EH (cell line): ENCODE data around the gene HOXC10.
A peak's percentile ranks its signal among the peaks of the same experiment; 100 is the strongest.

ENCODE experiments used
- DNase-seq: peaks from one replicate; pipeline ENCODE4 v3.0.0-alpha.2; 2015; ENCODE audit warnings: low read depth

The HOXC10 gene

DNA sequence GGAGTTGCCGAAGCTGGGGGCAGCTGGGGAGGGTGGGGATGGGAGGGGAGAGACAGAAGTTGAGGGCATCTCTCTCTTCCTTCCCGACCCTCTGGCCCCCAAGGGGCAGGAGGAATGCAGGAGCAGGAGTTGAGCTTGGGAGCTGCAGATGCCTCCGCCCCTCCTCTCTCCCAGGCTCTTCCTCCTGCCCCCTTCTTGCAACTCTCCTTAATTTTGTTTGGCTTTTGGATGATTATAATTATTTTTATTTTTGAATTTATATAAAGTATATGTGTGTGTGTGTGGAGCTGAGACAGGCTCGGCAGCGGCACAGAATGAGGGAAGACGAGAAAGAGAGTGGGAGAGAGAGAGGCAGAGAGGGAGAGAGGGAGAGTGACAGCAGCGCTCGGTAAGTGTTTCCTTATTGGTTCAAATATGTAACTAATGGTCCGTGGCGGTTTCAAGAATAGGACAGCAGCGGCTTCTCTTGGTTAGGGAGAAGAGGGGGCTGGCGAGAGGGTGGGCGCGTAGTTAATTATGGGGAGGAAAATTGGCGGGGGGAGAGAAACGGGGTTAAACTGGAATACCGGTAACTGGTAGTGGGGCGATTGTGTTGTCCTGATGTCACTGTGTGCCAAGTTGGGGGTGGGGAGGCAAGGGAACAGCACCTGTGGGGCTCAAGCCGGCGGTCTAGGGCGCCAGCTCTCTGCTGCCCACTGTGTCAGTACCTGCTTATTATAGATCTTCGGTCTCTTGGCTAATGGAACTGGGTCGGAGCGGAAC, 32.3 kb downstream of the HOXC10 start:
- peak; percentile 43 for DNase-seq

- peak; percentile 93 for DNase-seq
Observed at GRCh38 chr12:54017878-54018467, 33.0 kb downstream of the HOXC10 start.

GRCh38 chr12:54018468-54018984, 33.6 kb downstream of the HOXC10 start:
- no peak for DNase-seq

GRCh38 chr12:54019091-54019811, 34.3 kb downstream of the HOXC10 start:
- DNase-seq: no peak

DNA sequence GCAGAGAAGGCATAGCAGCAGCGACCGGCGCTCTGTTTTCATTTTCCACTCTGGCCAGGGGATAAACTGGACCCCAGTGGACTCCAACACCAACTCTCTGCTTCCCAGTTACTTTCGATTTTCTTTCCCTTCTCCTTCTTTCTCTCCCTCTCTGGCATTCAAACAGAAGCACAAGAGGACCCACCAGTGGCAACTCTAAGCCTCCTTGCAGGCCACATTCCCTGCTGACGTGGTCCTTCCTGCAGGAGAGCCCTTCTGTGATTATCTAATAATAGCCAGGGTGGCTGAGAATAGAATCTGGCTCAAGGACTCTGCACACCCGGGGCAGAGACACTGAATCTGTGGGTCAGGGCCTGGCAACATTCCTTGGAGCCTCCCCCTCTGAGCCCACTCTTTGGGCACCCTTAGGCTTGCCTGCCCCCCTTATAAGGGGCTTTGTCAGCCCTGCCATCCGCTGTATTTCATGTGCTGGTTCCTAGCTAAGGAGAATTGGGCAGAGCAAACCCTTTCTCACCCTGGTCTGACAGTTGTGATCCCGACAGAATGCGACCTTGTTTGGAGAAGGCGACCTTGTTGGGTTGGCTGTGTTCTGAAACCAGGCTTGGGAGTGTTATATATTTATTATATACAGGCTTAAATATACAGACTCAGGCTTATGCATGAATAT, 35.1 kb downstream of the HOXC10 start:
- DNase-seq: peak; percentile 71

GRCh38 chr12:54020591-54021405, 35.9 kb downstream of the HOXC10 start:
- DNase-seq: no peak

GRCh38 chr12:54021432-54022013, 36.6 kb downstream of the HOXC10 start:
- no peak for DNase-seq

GRCh38 chr12:54022960-54023884, 38.3 kb downstream of the HOXC10 start:
- DNase-seq: no peak

DNA sequence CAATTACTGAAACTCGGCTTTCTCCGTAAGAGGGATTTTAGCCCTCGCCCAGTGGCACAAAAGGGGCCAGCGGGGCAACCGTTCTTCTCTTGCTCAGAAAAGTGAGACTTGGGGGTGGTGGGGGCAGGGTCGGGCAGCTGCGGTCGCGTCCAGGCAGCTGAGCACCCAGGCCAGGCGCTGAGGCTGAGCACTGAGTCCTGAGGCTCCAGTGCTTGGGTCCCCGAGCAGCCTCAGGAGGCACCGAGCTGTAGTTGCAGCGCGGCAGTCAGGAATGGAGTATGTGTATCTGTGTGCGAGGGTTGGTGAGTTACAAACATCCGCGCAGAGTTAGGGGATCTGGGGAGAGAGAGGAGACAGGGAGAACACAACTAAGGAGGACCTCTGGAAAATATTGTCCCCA, 39.2 kb downstream of the HOXC10 start:
- DNase-seq: no peak

GRCh38 chr12:54024581-54025305, 39.8 kb downstream of the HOXC10 start:
- no peak for DNase-seq

DNA sequence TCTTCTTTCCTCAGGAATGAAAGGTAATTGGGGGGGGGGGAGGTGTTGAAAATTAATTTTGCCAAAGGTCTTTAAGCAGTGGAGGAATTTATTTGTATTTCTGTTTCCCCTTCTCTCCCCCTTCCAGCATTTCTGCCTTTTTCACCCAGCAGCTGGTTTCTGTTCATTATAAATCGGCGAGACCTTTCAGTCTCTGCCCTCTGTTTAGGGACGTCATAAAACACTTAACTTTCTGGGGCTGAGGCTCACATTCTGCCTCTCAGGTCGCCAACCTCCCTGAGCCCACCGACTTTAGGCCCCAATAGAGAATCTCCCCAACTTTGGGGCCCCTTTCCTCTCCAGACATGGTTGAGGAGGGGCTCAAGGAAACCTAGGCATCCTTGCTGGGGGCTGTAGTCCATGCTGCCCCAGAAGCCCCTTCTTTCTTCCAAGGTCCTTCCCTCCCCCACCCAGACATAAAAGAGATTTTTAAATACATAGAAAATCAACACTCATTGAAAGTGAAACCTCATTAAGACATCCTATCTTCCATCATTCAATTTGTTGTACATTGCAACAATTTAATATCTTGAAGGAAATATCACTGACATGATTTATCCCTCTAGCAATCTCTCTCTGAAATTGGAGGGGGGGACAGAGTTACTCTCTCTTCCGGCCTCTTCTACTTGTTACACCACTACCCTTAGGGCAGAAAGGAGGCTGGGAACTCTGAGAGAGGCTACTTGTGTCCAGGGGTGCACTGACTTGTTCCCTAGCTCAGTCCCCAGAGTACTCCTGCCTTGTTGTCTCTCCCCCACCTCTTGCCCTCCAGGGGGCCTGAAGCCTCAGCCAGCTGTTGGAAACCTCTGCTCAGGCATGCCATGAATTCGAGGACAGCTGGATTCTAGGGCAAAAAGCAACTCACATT, 40.8 kb downstream of the HOXC10 start:
- no peak for DNase-seq

DNA sequence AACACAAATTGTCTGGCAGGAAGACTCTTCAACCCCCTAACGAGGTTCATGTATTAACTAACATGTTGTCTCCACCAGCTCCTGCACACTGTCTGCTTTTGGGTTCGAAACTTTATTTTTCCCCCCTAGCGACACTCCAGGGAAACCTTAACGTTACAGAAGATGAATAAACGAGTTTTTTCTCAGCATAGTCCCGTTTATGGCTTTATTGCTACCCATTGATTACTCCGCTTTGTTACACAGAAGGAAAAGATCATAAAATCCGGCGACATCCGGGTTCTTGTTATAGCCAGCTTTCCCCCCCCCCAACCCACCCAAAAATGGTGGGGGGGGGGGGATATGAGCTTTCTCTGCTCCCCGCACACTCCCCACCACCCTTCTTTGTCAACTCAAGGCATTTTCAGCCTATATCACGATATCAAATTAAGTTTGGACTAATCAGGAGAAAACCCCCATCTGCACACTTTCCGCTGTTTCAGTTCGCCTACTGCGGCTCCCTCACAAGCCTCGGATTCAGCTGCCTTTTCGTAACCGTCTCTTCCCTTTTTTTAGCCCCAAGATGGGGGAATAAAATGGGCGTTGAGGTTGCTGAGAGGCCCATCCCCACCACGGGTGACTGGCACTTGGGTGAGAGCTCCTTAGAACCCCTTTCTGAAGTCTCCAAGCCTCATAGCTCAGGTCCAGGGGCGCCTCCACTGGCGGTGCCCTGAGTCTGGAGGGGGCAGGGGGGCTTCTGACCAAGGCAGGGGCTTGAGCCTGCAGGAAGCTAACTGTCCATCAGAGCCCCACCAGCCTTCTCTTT, 41.9 kb downstream of the HOXC10 start:
- no peak for DNase-seq

GRCh38 chr12:54027442-54027786, 42.5 kb downstream of the HOXC10 start:
- DNase-seq: no peak

DNA sequence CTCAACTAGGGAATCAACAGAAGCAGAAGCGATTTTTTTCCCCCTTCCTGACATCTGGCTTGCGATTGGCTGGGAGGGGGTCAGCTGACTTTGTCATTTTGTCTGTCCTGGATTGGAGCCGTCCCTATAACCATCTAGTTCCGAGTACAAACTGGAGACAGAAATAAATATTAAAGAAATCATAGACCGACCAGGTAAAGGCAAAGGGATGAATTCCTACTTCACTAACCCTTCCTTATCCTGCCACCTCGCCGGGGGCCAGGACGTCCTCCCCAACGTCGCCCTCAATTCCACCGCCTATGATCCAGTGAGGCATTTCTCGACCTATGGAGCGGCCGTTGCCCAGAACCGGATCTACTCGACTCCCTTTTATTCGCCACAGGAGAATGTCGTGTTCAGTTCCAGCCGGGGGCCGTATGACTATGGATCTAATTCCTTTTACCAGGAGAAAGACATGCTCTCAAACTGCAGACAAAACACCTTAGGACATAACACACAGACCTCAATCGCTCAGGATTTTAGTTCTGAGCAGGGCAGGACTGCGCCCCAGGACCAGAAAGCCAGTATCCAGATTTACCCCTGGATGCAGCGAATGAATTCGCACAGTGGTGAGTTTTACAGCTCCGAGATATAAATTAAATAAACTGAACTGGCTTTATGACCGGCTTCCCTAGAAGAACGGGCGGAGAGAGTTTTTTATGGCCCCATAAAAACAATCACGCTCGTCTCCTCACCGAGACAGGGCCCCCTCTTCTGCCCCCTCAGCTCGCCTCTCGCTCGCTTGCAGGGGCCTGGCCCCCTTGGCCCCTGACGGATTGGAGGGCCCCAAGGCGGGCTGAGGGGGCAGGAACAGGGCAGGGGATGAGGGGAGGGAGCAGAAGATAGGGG, 43.6 kb downstream of the HOXC10 start, which contains the start of gene HOXC6:
Gene HOXC6 (plus strand): TSS at position 127 of the 888 bp plus-strand sequence. CDS start 82 bp downstream, at position 209.
- DNase-seq: no peak

DNA sequence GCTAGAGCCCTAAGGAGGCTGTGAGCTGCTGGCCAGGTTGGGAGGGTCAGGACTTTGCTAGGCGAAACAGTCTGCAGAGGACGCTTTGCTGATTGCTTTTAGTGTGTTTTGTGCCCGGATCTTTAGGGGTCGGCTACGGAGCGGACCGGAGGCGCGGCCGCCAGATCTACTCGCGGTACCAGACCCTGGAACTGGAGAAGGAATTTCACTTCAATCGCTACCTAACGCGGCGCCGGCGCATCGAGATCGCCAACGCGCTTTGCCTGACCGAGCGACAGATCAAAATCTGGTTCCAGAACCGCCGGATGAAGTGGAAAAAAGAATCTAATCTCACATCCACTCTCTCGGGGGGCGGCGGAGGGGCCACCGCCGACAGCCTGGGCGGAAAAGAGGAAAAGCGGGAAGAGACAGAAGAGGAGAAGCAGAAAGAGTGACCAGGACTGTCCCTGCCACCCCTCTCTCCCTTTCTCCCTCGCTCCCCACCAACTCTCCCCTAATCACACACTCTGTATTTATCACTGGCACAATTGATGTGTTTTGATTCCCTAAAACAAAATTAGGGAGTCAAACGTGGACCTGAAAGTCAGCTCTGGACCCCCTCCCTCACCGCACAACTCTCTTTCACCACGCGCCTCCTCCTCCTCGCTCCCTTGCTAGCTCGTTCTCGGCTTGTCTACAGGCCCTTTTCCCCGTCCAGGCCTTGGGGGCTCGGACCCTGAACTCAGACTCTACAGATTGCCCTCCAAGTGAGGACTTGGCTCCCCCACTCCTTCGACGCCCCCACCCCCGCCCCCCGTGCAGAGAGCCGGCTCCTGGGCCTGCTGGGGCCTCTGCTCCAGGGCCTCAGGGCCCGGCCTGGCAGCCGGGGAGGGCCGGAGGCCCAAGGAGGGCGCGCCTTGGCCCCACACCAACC, 44.8 kb downstream of the HOXC10 start:
- no peak for DNase-seq
